Mesendoderm (in vitro differentiated cells): ENCODE data around the gene PHLDA2.

Experiments
- DNase-seq: peaks from one replicate; pipeline ENCODE4 v3.0.0; 2013
- H2AK5ac ChIP-seq: 2 replicates; pipeline ENCODE4 v1.6.1; 2013; ENCODE audit warnings: low read length, inconsistent platforms
- H2BK120ac ChIP-seq: 2 replicates; pipeline ENCODE4 v1.6.1; 2013; ENCODE audit warnings: low read depth, mild to moderate bottlenecking, low read length, moderate library complexity, mixed read lengths
- H2BK15ac ChIP-seq: replicated peaks from 2 replicates; pipeline ENCODE4 v1.6.1; 2013; ENCODE audit warnings: low read depth, mild to moderate bottlenecking, moderate library complexity
- H2BK5ac ChIP-seq: 2 replicates; pipeline ENCODE4 v1.6.1; 2013; ENCODE audit warnings: low read length, inconsistent platforms
- H3K18ac ChIP-seq: 2 replicates; pipeline ENCODE4 v1.6.1; 2013; ENCODE audit warnings: mild to moderate bottlenecking, low read length, mixed read lengths
- H3K23ac ChIP-seq: one replicate; pipeline ENCODE4 v1.6.1; 2013; ENCODE audit warnings: low read length
- H3K27ac ChIP-seq: 2 replicates; pipeline ENCODE4 v1.5.1; 2013; ENCODE audit warnings: low read depth, mild to moderate bottlenecking, inconsistent platforms, low read length, moderate library complexity
- H3K27me3 ChIP-seq: 2 replicates; pipeline ENCODE4 v1.6.1; 2013; ENCODE audit warnings: low read length, control low read depth, mild to moderate bottlenecking, inconsistent platforms; ENCODE audit not compliant: insufficient read depth, poor library complexity
- H3K36me3 ChIP-seq: 2 replicates; pipeline ENCODE4 v1.6.1; 2013; ENCODE audit warnings: low read length, inconsistent platforms; ENCODE audit not compliant: control insufficient read depth, insufficient read depth
- H3K4ac ChIP-seq: one replicate; pipeline ENCODE4 v1.6.1; 2013; ENCODE audit warnings: low read depth, mild to moderate bottlenecking, low read length, moderate library complexity
- H3K4me1 ChIP-seq: 2 replicates; pipeline ENCODE4 v1.6.1; 2013; ENCODE audit warnings: low read depth, low read length, inconsistent platforms; ENCODE audit not compliant: control insufficient read depth
- H3K4me2 ChIP-seq: 2 replicates; pipeline ENCODE4 v1.6.1; 2013; ENCODE audit warnings: low read length
- H3K4me3 ChIP-seq: 2 replicates; pipeline ENCODE4 v1.5.1; 2013; ENCODE audit warnings: mild to moderate bottlenecking, low read length
- H3K56ac ChIP-seq: one replicate; pipeline ENCODE4 v1.6.1; 2013; ENCODE audit warnings: low read length
- H3K79me1 ChIP-seq: 2 replicates; pipeline ENCODE4 v1.6.1; 2013; ENCODE audit warnings: low read length, inconsistent platforms
- H3K79me2 ChIP-seq: 2 replicates; pipeline ENCODE4 v1.6.1; 2013; ENCODE audit warnings: mild to moderate bottlenecking, low read length; ENCODE audit not compliant: control insufficient read depth, insufficient read depth
- H3K9ac ChIP-seq: 2 replicates; pipeline ENCODE4 v1.6.1; 2013; ENCODE audit warnings: low read length, inconsistent platforms
- H4K5ac ChIP-seq: one replicate; pipeline ENCODE4 v1.6.1; 2013; ENCODE audit warnings: low read length
- H4K8ac ChIP-seq: one replicate; pipeline ENCODE4 v1.6.1; 2013; ENCODE audit warnings: low read depth, mild to moderate bottlenecking, control low read depth, low read length, moderate library complexity
- WGBS: extraction: QIAGEN DNeasy Blood & Tissue Kit; methylation state at CpG from one replicate; pipeline ENCODE4 v1.1.7; 2013; ENCODE audit warnings: low lambda C conversion rate, missing lambda C conversion rate; ENCODE audit not compliant: insufficient coverage; ENCODE audit errors: extremely low coverage; 5-methylcytosine and 5-hydroxymethylcytosine counted together

Gene PHLDA2

GRCh38 chr11:2886191-2886894 lies 42.9 kb downstream of the PHLDA2 start:
- Histone ChIP-seq H3K79me2 (no peaks in the 10 kb centered on the region), H3K4me1 (peaks cover 2% of the 10 kb centered on the region), H4K8ac (no peak overlapping the region), H2BK120ac (no peak overlapping the region), H3K9ac (peak overlapping the region; percentile 34), H3K4me2 (peak overlapping the region; percentile 18), H3K27ac (no peak overlapping the region), H2BK5ac (no peak overlapping the region), H3K4ac (no peak overlapping the region), H2AK5ac (no peak overlapping the region), H3K23ac (no peak overlapping the region), H4K5ac (no peak overlapping the region), H3K4me3 (no peak overlapping the region), H3K36me3 (no peaks in the 10 kb centered on the region), H3K18ac (peak overlapping the region; percentile 20), H3K79me1 (no peaks in the 10 kb centered on the region), H3K27me3 (peaks cover 5% of the 10 kb centered on the region), H2BK15ac (no peak overlapping the region), H3K56ac (peak overlapping the region; percentile 81)
- no CpG with 5 or more reads among the region's 49 CpGs for WGBS
- peak; percentile 63 for DNase-seq

- no peak within 1 kb of the TSS for H2BK5ac ChIP-seq
- no peak within 1 kb of the TSS for H4K5ac ChIP-seq
- H3K4ac ChIP-seq = no peak within 1 kb of the TSS
- no peaks in the 10 kb centered on the region for H3K79me2 ChIP-seq
- peak within 1 kb of the TSS; percentile 55 for H3K4me2 ChIP-seq
- no peak within 1 kb of the TSS for H3K27ac ChIP-seq
- H3K36me3 ChIP-seq = no peaks in the 10 kb centered on the region
- DNase-seq = peak; percentile 85
- no peak within 1 kb of the TSS for H2AK5ac ChIP-seq
- peaks cover 5% of the 10 kb centered on the region for H3K27me3 ChIP-seq
- no peak within 1 kb of the TSS for H4K8ac ChIP-seq
- H3K23ac ChIP-seq = peak within 1 kb of the TSS; percentile 3
- peaks cover 2% of the 10 kb centered on the region for H3K4me1 ChIP-seq
- H3K4me3 ChIP-seq = no peak within 1 kb of the TSS
- H3K79me1 ChIP-seq = no peaks in the 10 kb centered on the region
- no CpG with 5 or more reads among the region's 61 CpGs for WGBS
- H3K56ac ChIP-seq = peak within 1 kb of the TSS; percentile 84
- peak within 1 kb of the TSS; percentile 60 for H3K18ac ChIP-seq
- peak within 1 kb of the TSS; percentile 73 for H3K9ac ChIP-seq
- H2BK120ac ChIP-seq = no peak within 1 kb of the TSS
- H2BK15ac ChIP-seq = no peak within 1 kb of the TSS
Observed at GRCh38 chr11:2885678-2886081, 43.5 kb downstream of the PHLDA2 start, which contains the start of gene CDKN1C. CDKN1C (minus strand) TSS chr11:2885775; CDS start chr11:2885456, 319 bp downstream.

GRCh38 chr11:2885017-2885677 lies 44.1 kb downstream of the PHLDA2 start:
- Histone ChIP-seq H3K18ac (peak overlapping the region; percentile 60), H4K8ac (no peak overlapping the region), H3K27ac (no peak overlapping the region), H3K79me1 (no peaks in the 10 kb centered on the region), H3K27me3 (peaks cover 5% of the 10 kb centered on the region), H3K36me3 (no peaks in the 10 kb centered on the region), H2BK5ac (no peak overlapping the region), H4K5ac (no peak overlapping the region), H3K4me1 (peaks cover 2% of the 10 kb centered on the region), H3K79me2 (no peaks in the 10 kb centered on the region), H3K9ac (peak overlapping the region; percentile 73), H2BK120ac (no peak overlapping the region), H3K23ac (peak overlapping the region; percentile 3), H2AK5ac (no peak overlapping the region), H3K4me2 (peak overlapping the region; percentile 55), H3K4me3 (no peak overlapping the region), H3K4ac (no peak overlapping the region), H2BK15ac (no peak overlapping the region), H3K56ac (peak overlapping the region; percentile 84)
- WGBS = no CpG with 5 or more reads among the region's 80 CpGs
- peak; percentile 68 for DNase-seq

GRCh38 chr11:2883979-2884815 lies 45.0 kb downstream of the PHLDA2 start:
- Histone ChIP-seq H3K4me1 (peaks cover 2% of the 10 kb centered on the region), H3K9ac (peak overlapping the region; percentile 68), H3K4me3 (peak overlapping the region; percentile 20), H3K79me1 (no peaks in the 10 kb centered on the region), H3K27ac (no peak overlapping the region), H3K56ac (peak overlapping the region; percentile 67), H3K36me3 (no peaks in the 10 kb centered on the region), H3K4ac (no peak overlapping the region), H3K23ac (no peak overlapping the region), H3K79me2 (no peaks in the 10 kb centered on the region), H4K5ac (no peak overlapping the region), H3K18ac (peak overlapping the region; percentile 60), H3K4me2 (peak overlapping the region; percentile 54), H2BK15ac (no peak overlapping the region), H4K8ac (no peak overlapping the region), H2BK120ac (no peak overlapping the region), H3K27me3 (peaks cover 5% of the 10 kb centered on the region), H2AK5ac (no peak overlapping the region), H2BK5ac (no peak overlapping the region)
- DNase-seq = no peak
- no CpG with 5 or more reads among the region's 119 CpGs for WGBS

GRCh38 chr11:2883640-2883978 lies 45.6 kb downstream of the PHLDA2 start:
- peak overlapping the region; percentile 67 for H3K56ac ChIP-seq
- H4K5ac ChIP-seq = no peak overlapping the region
- H3K9ac ChIP-seq = peak overlapping the region; percentile 68
- H3K79me2 ChIP-seq = no peaks in the 10 kb centered on the region
- H3K4me2 ChIP-seq = peak overlapping the region; percentile 52
- no peak overlapping the region for H2BK15ac ChIP-seq
- no peak for DNase-seq
- H3K27ac ChIP-seq = no peak overlapping the region
- no peak overlapping the region for H2BK120ac ChIP-seq
- H3K4ac ChIP-seq = no peak overlapping the region
- H3K4me1 ChIP-seq = peaks cover 2% of the 10 kb centered on the region
- H3K4me3 ChIP-seq = peak overlapping the region; percentile 20
- H3K23ac ChIP-seq = no peak overlapping the region
- no peak overlapping the region for H2BK5ac ChIP-seq
- H4K8ac ChIP-seq = no peak overlapping the region
- no peaks in the 10 kb centered on the region for H3K36me3 ChIP-seq
- no peaks in the 10 kb centered on the region for H3K79me1 ChIP-seq
- no CpG with 5 or more reads among the region's 24 CpGs for WGBS
- no peak overlapping the region for H3K18ac ChIP-seq
- H3K27me3 ChIP-seq = peaks cover 5% of the 10 kb centered on the region
- H2AK5ac ChIP-seq = no peak overlapping the region
